NB4 (cell line): ENCODE measurements around the gene ARHGEF4.

Source experiments
- DNase-seq: peaks from one replicate; pipeline ENCODE4 v3.0.0; 2010; ENCODE audit warnings: low read depth
- H3K4me3 ChIP-seq: one replicate; pipeline ENCODE4 v1.5.1; 2011; ENCODE audit warnings: mild to moderate bottlenecking, low read depth, low read length, moderate library complexity
- MYC ChIP-seq: IDR thresholded peaks from 2 replicates; pipeline ENCODE4 v1.6.1; 2011; ENCODE audit warnings: low read depth, low read length
- POLR2A ChIP-seq: IDR thresholded peaks from 2 replicates; pipeline ENCODE4 v1.6.1; 2011; ENCODE audit warnings: mild to moderate bottlenecking; ENCODE audit not compliant: insufficient read length; ENCODE audit errors: extremely low read depth
- TF ChIP-seq, protein P1 (sequence below): IDR thresholded peaks from one replicate; pipeline ENCODE4 v1.5.1; 2012; ENCODE audit warnings: low read depth, low read length
- TF ChIP-seq, protein P2 (sequence below): IDR thresholded peaks from 2 replicates; pipeline ENCODE4 v1.6.1; 2011; ENCODE audit warnings: low read depth, low read length

The ARHGEF4 gene

DNA sequence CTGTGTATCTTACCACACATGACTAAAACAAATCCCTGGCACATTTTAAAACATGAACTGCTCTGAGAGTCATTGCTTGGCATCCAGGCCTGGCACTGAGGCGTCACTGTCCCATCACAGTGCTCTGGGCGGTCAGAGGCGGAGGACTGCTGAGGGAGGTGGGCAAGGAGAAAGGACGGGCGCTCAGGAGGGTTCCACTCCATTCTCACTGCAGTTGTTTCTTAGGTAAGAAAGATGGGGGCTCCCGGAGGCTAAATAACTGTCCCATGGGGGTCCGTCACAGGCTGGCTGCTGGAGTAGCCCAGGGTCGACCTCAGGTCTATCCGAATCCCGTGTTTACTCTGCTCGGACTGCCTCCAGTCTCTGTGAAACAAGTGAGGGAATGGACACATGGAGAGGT, 139.0 kb downstream of the ARHGEF4 start:
- DNase-seq = no peak
- H3K4me3 ChIP-seq = no peak overlapping the region
- no peak for TF ChIP-seq POLR2A
- TF ChIP-seq MYC = no peak
- TF ChIP-seq, protein P1, sequence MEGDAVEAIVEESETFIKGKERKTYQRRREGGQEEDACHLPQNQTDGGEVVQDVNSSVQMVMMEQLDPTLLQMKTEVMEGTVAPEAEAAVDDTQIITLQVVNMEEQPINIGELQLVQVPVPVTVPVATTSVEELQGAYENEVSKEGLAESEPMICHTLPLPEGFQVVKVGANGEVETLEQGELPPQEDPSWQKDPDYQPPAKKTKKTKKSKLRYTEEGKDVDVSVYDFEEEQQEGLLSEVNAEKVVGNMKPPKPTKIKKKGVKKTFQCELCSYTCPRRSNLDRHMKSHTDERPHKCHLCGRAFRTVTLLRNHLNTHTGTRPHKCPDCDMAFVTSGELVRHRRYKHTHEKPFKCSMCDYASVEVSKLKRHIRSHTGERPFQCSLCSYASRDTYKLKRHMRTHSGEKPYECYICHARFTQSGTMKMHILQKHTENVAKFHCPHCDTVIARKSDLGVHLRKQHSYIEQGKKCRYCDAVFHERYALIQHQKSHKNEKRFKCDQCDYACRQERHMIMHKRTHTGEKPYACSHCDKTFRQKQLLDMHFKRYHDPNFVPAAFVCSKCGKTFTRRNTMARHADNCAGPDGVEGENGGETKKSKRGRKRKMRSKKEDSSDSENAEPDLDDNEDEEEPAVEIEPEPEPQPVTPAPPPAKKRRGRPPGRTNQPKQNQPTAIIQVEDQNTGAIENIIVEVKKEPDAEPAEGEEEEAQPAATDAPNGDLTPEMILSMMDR = no peak
- TF ChIP-seq, protein P2, sequence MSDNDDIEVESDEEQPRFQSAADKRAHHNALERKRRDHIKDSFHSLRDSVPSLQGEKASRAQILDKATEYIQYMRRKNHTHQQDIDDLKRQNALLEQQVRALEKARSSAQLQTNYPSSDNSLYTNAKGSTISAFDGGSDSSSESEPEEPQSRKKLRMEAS = no peak

DNA sequence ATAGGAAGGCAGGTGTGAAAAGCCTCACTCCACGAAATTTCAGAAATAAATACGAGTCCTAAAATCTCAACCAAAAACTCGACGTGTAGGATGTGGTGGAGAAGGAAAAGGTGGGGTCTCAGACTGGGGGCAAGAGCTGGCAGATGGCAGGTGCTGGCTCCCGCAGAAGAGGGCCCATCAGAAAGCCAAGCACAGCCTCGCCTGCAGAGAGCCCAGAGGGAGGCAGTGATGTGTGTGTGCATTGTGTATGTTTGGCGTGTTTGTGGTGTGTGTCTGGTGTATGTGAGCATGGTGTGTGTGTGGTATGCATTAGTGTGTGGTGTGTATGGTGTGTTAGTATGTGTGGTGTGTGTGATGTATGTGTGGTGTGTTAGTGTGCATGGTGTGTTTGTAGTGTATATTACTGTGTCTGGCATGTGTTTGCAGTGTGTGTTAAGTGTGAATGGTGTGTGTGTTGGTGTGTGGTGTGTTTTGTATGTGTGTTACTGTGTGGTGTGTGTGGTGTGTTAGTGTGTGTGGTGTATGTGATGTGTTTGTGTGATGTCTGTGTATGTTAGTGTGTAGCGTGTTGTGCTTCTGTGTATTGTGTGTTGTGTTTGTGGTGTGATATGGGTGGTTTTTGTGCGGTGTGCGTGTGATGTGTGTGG, 140.0 kb downstream of the ARHGEF4 start:
- TF ChIP-seq, protein P1 = no peak
- TF ChIP-seq MYC (no peak), POLR2A (no peak)
- TF ChIP-seq, protein P2 = no peak
- DNase-seq = no peak
- no peak overlapping the region for H3K4me3 ChIP-seq

DNA sequence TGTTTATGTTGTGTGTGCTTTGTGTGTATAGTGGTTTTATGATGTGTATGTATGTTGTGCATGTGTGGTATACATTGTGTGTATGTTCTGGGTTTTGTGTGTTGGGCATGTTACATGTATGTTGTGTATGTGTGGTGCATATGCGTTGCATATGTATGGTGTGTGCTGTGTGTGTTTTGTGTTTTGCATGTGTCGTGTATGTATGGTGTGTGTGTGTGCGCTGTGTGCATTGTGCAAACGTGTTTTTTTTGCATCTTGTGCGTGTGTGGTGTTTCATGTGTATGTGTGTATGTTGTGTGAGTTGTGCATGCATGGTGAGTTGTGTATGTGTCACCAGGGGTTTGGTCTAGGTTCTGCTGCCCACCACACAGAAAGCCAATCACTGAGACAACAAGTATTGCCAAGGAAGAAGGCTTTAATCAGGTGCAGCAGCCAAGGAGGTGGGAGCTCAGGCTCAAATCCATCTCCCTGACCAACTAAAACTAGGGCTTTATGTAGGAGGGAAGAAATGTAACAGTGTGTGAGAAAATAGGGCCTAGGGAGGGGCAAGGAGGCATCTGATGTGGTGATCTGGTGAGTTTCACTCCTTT, 140.8 kb downstream of the ARHGEF4 start:
- DNase-seq = no peak
- H3K4me3 ChIP-seq = no peak overlapping the region
- TF ChIP-seq, protein P1 = no peak
- TF ChIP-seq POLR2A (no peak), MYC (no peak)
- TF ChIP-seq, protein P2 = no peak

DNA sequence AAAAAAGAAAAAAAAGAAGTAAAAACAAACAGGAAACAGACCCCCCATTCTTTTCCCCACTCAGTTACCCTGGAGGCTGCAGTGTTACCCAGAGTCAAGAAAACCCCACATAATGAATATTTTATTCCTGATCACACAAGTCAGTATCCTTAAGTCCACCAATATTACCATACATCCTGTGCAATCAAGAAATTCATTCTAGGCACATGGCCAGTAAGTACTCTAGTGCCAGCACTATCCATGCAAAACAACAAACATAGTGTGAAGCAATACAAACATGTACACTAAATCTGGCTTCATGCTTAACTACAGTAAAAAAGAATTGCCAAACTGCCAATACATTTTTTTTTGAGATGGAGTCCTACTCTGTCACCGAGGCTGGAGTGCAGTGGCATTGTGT, 145.0 kb downstream of the ARHGEF4 start:
- TF ChIP-seq, protein P1 = no peak
- DNase-seq = no peak

DNA sequence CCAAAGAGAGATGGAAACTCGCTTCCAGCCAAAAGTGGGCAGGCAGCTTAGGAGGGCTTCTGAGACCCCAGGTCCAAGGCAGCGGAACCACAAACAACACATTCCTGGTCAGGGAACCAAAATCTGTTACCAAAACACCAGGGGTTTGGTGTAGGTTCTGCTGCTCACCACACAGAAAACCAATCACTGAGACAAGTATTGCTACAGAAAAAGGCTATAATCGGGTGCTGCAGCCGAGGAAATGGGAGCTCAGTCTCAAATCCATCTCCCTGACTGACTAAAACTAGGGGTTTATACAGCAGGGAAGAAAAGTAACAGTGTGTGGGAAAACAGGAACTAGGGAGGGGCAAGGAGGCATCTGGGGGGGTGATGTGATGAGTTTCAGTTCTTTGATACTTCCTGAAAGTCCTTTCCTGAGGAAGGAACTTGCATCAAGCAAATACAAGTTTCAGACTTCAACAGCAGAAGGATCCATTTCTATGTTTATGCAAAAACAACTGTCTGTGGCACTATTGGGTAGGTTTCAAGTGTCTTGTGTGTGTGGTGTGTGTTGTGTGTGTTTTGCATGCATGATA, 148.6 kb downstream of the ARHGEF4 start:
- no peak overlapping the region for H3K4me3 ChIP-seq
- peak; percentile 23 for DNase-seq
- TF ChIP-seq MYC = no peak
- TF ChIP-seq, protein P1 = no peak
- TF ChIP-seq POLR2A = no peak
- TF ChIP-seq, protein P2 = no peak

More for the DNA sequence above, 145.0 kb downstream of the ARHGEF4 start:
- no peak overlapping the region for H3K4me3 ChIP-seq
